CD4-positive, alpha-beta T cell treated with Interleukin-4 for 4 hours (primary cell): ENCODE data around the gene USP28.
"Not testable (repeated sequence)": the region's sequence is repeated elsewhere in the genome, so short reads cannot be mapped to it uniquely, and the experiment has no call there.

ENCODE experiments used
- DNase-seq: peaks from one replicate; pipeline ENCODE4 v3.0.0-alpha.2; 2020

The USP28 gene

GRCh38 chr11:113875234-113876073 is at the start of gene USP28:
USP28 (minus strand) TSS chr11:113875572; CDS start chr11:113875501, 71 bp downstream.
- DNase-seq, result peak; percentile 72

GRCh38 chr11:113923572-113923971 is 48.2 kb upstream of the USP28 start:
- no peak for DNase-seq

GRCh38 chr11:113911491-113911890 is 36.1 kb upstream of the USP28 start:
- DNase-seq, result not testable (repeated sequence)

- DNase-seq, result no peak
Observed at GRCh38 chr11:113908098-113908497, 32.7 kb upstream of the USP28 start.

- no peak for DNase-seq
Observed at GRCh38 chr11:113907681-113908080, 32.3 kb upstream of the USP28 start.

GRCh38 chr11:113907152-113907551 is 31.8 kb upstream of the USP28 start:
- no peak for DNase-seq

- DNase-seq, result no peak
Observed at GRCh38 chr11:113906516-113906915, 31.1 kb upstream of the USP28 start.

- no peak for DNase-seq
Observed at GRCh38 chr11:113906038-113906437, 30.7 kb upstream of the USP28 start.

- no peak for DNase-seq
Observed at GRCh38 chr11:113904379-113905101, 29.2 kb upstream of the USP28 start, which contains the start of gene HTR3B. HTR3B (plus strand) TSS chr11:113904796; CDS start chr11:113904934, 138 bp downstream.

GRCh38 chr11:113901141-113901540 is 25.8 kb upstream of the USP28 start:
- DNase-seq, result no peak

GRCh38 chr11:113896156-113896879 is 20.9 kb upstream of the USP28 start:
- DNase-seq, result peak; percentile 40

GRCh38 chr11:113895367-113896155 is 20.2 kb upstream of the USP28 start:
- DNase-seq, result no peak

- no peak for DNase-seq
Observed at GRCh38 chr11:113894421-113894996, 19.1 kb upstream of the USP28 start.

GRCh38 chr11:113888848-113889247 is 13.5 kb upstream of the USP28 start:
- no peak for DNase-seq

GRCh38 chr11:113885897-113886296 is 10.5 kb upstream of the USP28 start:
- no peak for DNase-seq

GRCh38 chr11:113884361-113884836 is 9.0 kb upstream of the USP28 start:
- DNase-seq, result no peak

GRCh38 chr11:113881856-113882255 is 6.5 kb upstream of the USP28 start:
- DNase-seq, result no peak

- no peak for DNase-seq
Observed at GRCh38 chr11:113880971-113881370, 5.6 kb upstream of the USP28 start.

GRCh38 chr11:113879446-113879845 is 4.1 kb upstream of the USP28 start:
- not testable (repeated sequence) for DNase-seq

GRCh38 chr11:113877670-113878055 is 2.3 kb upstream of the USP28 start:
- DNase-seq, result no peak

- no peak for DNase-seq
Observed at GRCh38 chr11:113876798-113877669, 1.7 kb upstream of the USP28 start.
